Measurements from ENCODE around the gene KCNJ15. TPM values are rescaled to one million over a fixed set of nuclear protein-coding genes. Genes with fewer than 3 reads are reported as not detected.

KCNJ15 gene
- total RNA-seq, 2 donors from 2014 or later: 0.17 to 0.21 TPM

DNA sequence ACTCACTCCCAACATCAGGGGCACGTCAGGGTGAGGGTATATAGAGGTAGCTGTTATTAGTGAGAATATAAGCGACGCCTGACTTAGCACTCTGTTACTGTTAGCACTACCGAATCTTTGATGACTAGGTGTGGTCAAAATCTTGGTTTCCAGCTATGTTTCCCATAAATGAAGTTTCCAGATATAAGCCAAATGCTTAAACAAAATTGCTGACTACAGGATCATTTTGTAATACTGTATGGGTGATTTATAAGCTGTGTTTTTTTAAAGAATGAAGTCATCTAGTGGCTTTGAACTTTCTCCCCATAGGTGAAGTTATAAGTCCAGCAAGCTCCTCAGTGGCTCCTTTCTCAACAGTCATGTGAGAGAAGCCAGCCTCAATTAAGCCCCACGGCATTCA lies 23.7 kb downstream of the KCNJ15 start:
- Histone ChIP-seq H3K27ac (no peak overlapping the region), H3K9ac (ENCODE audit: low read depth in 2 of 2, low read length in 2 of 2) (no peak overlapping the region), H3K36me3 (no peaks in the 10 kb centered on the region), H3K4me1 (no peaks in the 10 kb centered on the region), H3K27me3 (no peaks in the 10 kb centered on the region), H3K9me3 (no peaks in the 10 kb centered on the region), H3K4me3 (no peak overlapping the region)
- TF ChIP-seq, protein P1, sequence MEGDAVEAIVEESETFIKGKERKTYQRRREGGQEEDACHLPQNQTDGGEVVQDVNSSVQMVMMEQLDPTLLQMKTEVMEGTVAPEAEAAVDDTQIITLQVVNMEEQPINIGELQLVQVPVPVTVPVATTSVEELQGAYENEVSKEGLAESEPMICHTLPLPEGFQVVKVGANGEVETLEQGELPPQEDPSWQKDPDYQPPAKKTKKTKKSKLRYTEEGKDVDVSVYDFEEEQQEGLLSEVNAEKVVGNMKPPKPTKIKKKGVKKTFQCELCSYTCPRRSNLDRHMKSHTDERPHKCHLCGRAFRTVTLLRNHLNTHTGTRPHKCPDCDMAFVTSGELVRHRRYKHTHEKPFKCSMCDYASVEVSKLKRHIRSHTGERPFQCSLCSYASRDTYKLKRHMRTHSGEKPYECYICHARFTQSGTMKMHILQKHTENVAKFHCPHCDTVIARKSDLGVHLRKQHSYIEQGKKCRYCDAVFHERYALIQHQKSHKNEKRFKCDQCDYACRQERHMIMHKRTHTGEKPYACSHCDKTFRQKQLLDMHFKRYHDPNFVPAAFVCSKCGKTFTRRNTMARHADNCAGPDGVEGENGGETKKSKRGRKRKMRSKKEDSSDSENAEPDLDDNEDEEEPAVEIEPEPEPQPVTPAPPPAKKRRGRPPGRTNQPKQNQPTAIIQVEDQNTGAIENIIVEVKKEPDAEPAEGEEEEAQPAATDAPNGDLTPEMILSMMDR (IDR thresholded peaks at IDR 0.05): no peak
- intact Hi-C loops (cut with DNase I): no loop called here
- no peak for DNase-seq

DNA sequence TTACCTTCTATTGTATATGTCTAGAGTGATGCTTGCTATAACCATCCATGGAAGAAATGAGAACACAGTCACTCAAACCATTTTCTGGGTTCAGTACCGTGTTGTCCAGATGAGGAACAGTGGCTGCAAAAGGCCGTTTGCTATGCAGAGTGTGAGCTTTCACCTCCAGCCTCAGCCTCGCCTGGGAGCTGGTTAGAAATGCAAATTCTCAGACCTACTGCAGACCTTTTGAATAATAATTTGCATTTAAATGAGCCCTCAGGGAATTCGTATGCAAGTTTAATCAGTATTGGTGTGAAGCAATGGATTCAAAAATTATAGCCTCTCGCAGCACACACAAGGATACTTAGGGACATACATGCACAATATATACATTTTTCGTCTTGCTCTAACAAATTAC lies 24.1 kb downstream of the KCNJ15 start:
- no peak overlapping the region for H3K27ac ChIP-seq

DNA sequence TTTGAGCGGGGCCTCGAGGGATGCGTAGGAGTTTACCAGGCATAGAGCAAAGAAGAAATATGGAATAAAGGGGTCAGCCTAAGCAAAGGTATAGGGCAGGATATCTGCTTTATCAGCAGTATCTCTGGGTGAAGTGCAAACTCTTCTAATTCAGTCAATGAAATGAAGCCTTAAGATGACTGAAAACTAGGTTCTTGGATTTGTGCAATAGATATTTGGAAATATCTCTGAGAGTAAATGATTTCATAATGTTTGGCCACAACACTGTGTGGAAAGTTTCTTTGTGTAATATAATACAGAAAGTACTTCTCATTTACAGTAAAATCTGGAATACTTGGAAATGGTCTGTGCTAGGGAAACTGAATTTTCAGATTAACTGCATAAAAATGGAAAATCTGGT lies 26.1 kb downstream of the KCNJ15 start:
- H3K4me3 ChIP-seq: no peak overlapping the region
- TF ChIP-seq, protein P1 (IDR thresholded peaks at IDR 0.05): no peak
- H3K9ac ChIP-seq (ENCODE audit: low read depth in 2 of 2, low read length in 2 of 2): no peak overlapping the region
- no peaks in the 10 kb centered on the region for H3K27me3 ChIP-seq
- H3K4me1 ChIP-seq: no peaks in the 10 kb centered on the region
- no peaks in the 10 kb centered on the region for H3K36me3 ChIP-seq
- intact Hi-C loops (cut with DNase I): no loop called here
- H3K27ac ChIP-seq: no peak overlapping the region
- DNase-seq: no peak
- H3K9me3 ChIP-seq: no peaks in the 10 kb centered on the region

More for the DNA sequence above, 24.1 kb downstream of the KCNJ15 start:
- intact Hi-C loops (cut with DNase I): no loop called here
- Histone ChIP-seq H3K4me1 (no peaks in the 10 kb centered on the region), H3K36me3 (no peaks in the 10 kb centered on the region), H3K4me3 (no peak overlapping the region), H3K9ac (ENCODE audit: low read depth in 2 of 2, low read length in 2 of 2) (no peak overlapping the region), H3K9me3 (no peaks in the 10 kb centered on the region), H3K27me3 (no peaks in the 10 kb centered on the region)
- no peak for DNase-seq
- TF ChIP-seq, protein P1 (IDR thresholded peaks at IDR 0.05): no peak

DNA sequence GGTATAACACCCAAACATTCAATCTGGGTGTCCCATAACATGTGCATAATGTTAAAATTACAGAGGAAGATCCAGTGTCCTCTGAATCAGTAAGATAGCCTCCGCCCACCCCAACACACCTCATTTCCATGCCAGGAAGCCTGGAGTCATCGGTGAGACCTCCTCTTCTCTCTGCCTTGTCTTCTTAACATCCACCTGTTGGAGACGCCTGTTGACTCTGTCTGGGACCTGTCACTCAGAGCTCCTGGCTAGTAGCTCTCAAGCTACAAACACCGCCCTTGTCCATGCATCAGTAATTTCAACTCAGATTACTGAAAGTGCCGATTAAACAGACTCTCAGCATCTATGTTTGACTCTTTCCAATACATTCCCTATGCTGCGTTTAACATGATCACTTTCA lies 27.4 kb downstream of the KCNJ15 start:
- Histone ChIP-seq H3K4me3 (no peak overlapping the region), H3K9me3 (no peaks in the 10 kb centered on the region), H3K9ac (ENCODE audit: low read depth in 2 of 2, low read length in 2 of 2) (no peak overlapping the region), H3K27ac (no peak overlapping the region), H3K4me1 (no peaks in the 10 kb centered on the region), H3K27me3 (no peaks in the 10 kb centered on the region), H3K36me3 (no peaks in the 10 kb centered on the region)
- TF ChIP-seq, protein P1 (IDR thresholded peaks at IDR 0.05): no peak
- intact Hi-C loops (cut with DNase I): no loop called here
- no peak for DNase-seq

GRCh38 chr21:38286739-38287471 lies 30.1 kb downstream of the KCNJ15 start:
- Histone ChIP-seq H3K36me3 (no peaks in the 10 kb centered on the region), H3K9me3 (no peaks in the 10 kb centered on the region), H3K27me3 (no peaks in the 10 kb centered on the region), H3K4me1 (no peaks in the 10 kb centered on the region), H3K27ac (no peak overlapping the region), H3K4me3 (no peak overlapping the region), H3K9ac (ENCODE audit: low read depth in 2 of 2, low read length in 2 of 2) (no peak overlapping the region)
- intact Hi-C loops (cut with DNase I): no loop called here
- TF ChIP-seq, protein P1 (IDR thresholded peaks at IDR 0.05): no peak
- no peak for DNase-seq
